ENCODE results near the gene ZBTB20. TPM values are rescaled to one million over a fixed set of nuclear protein-coding genes. Genes with fewer than 3 reads are reported as not detected.

ZBTB20 gene
- total RNA-seq, 4 donors from 2014 or later: 4.1 to 41.8 (median 11.6) TPM

- 52 to 63% methylated on average over 4 of the region's 4 CpGs for WGBS, 2 donors
- no peaks in the 10 kb centered on the region for H3K9me3 ChIP-seq
Observed at GRCh38 chr3:114333180-114333922, 813.7 kb downstream of the ZBTB20 start.

DNA sequence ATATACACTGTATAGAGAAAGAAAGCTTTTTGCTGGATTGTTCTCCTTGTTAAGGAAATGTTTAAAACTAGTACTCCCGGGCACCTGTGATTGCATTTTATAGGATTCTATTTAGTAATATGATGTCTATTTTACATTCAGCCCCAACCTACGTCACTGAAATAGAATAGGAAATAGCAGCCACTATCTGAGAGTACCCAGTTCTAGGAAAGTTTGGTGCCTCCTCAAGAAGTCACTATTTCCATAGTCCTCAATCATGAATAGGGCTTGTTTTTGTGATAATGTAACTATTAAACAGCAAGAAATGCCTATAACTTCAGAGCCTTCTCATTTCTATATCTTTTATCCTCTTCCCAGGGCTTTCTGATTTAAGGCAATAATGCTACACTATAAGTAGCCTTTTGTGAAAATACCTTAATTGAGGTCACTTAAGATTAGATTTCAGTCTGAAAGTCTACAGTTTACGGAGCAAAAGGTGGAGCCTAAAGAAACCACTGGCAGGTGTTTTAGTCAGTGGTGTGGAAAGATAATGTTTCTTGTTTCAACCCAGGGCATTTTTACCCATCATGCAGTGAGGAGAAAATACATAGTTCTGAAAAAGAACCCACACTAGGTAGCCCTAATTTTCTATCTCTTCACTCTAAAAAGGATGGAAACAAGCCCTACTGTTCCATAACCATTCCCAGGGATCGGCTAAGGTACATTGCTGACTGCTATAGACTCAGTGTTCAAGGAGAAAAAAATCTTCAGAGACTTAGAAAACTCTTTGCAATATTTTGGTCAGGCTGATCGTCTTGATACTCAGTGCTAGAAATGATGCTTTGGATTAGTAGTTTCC lies 814.5 kb downstream of the ZBTB20 start:
- Histone ChIP-seq H3K9me3 (no peaks in the 10 kb centered on the region), H3K27me3 (no peaks in the 10 kb centered on the region), H3K27ac (no peak overlapping the region), H3K4me3 (no peak overlapping the region), H3K36me3 (peaks cover 0 to 7% (median 0%) of the 10 kb centered on the region in 3 donors), H3K4me1 (no peaks in the 10 kb centered on the region)
- TF ChIP-seq, protein P1, sequence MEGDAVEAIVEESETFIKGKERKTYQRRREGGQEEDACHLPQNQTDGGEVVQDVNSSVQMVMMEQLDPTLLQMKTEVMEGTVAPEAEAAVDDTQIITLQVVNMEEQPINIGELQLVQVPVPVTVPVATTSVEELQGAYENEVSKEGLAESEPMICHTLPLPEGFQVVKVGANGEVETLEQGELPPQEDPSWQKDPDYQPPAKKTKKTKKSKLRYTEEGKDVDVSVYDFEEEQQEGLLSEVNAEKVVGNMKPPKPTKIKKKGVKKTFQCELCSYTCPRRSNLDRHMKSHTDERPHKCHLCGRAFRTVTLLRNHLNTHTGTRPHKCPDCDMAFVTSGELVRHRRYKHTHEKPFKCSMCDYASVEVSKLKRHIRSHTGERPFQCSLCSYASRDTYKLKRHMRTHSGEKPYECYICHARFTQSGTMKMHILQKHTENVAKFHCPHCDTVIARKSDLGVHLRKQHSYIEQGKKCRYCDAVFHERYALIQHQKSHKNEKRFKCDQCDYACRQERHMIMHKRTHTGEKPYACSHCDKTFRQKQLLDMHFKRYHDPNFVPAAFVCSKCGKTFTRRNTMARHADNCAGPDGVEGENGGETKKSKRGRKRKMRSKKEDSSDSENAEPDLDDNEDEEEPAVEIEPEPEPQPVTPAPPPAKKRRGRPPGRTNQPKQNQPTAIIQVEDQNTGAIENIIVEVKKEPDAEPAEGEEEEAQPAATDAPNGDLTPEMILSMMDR (IDR thresholded peaks at IDR 0.05): no peak
- TF ChIP-seq POLR2A (IDR thresholded peaks at IDR 0.05): no peak
- DNase-seq: no peak
- intact Hi-C loops (cut with DNase I): no loop called here
- WGBS, 2 donors: 82 to 89% methylated on average over 5 of the region's 5 CpGs

More at GRCh38 chr3:114333180-114333922, 813.7 kb downstream of the ZBTB20 start:
- Histone ChIP-seq H3K27me3 (no peaks in the 10 kb centered on the region), H3K4me3 (no peak overlapping the region), H3K27ac (no peak overlapping the region), H3K4me1 (no peaks in the 10 kb centered on the region), H3K36me3 (peaks cover 0 to 12% (median 0%) of the 10 kb centered on the region in 3 donors)
- no peak for TF ChIP-seq POLR2A (IDR thresholded peaks at IDR 0.05)
- TF ChIP-seq, protein P1 (IDR thresholded peaks at IDR 0.05): no peak
- DNase-seq: no peak
- intact Hi-C loops (cut with DNase I): no loop called here

DNA sequence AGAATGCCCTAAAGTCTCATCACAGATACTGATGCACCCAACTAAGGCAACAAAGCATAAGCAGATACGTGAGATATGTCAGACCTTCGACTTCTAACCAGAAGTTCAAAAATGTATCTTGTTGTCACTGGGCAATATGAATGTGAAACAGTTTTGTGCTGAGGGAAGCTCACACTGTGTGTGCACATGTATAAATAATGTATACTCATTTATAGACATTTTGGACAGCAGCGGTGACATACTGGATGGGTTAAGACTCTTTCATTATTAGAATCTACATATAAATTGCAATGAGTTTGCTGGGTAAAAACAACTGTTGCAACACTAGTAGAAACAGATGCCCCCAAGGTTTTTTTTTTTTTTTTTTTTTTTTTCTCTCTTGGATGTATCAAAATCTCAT lies 815.4 kb downstream of the ZBTB20 start:
- Histone ChIP-seq H3K27ac (no peak overlapping the region), H3K36me3 (peaks cover 0 to 3% (median 0%) of the 10 kb centered on the region in 3 donors), H3K27me3 (no peaks in the 10 kb centered on the region), H3K4me1 (no peaks in the 10 kb centered on the region), H3K9me3 (no peaks in the 10 kb centered on the region), H3K4me3 (no peak overlapping the region)
- no peak for DNase-seq
- intact Hi-C loops (cut with DNase I): no loop called here
- TF ChIP-seq, protein P1 (IDR thresholded peaks at IDR 0.05): no peak
- no peak for TF ChIP-seq POLR2A (IDR thresholded peaks at IDR 0.05)
- WGBS, 2 donors: 85% methylated on average over 3 of the region's 3 CpGs

DNA sequence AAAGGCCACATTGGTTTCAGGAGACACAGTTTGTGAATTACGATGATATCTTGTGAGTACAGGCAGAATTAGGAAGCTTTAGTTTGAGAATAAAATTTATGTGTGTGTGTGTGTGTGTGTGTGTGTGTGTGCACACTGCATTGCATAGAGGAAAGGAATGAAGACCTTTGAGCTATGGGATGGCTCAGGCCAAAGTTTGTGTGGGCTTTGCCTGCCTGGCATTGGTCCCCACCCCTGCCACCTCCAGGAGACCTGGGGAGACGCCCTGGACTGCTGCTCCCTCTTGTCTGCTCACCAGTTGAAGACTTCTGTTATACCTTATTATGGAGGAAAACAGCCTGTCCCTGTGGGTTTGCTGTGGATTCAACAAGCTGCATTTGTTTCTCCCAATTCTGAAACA lies 816.1 kb downstream of the ZBTB20 start:
- no peak for DNase-seq
- no peaks in the 10 kb centered on the region for H3K27me3 ChIP-seq
- no peak overlapping the region for H3K27ac ChIP-seq
- intact Hi-C loops (cut with DNase I): no loop called here
- WGBS, 2 donors: 89 to 91% methylated on average over 2 of the region's 2 CpGs
- no peaks in the 10 kb centered on the region for H3K9me3 ChIP-seq
- peaks cover 0 to 3% (median 0%) of the 10 kb centered on the region in 3 donors for H3K36me3 ChIP-seq
- no peak for TF ChIP-seq POLR2A (IDR thresholded peaks at IDR 0.05)
- TF ChIP-seq, protein P1 (IDR thresholded peaks at IDR 0.05): no peak
- H3K4me3 ChIP-seq: no peak overlapping the region
- no peaks in the 10 kb centered on the region for H3K4me1 ChIP-seq

DNA sequence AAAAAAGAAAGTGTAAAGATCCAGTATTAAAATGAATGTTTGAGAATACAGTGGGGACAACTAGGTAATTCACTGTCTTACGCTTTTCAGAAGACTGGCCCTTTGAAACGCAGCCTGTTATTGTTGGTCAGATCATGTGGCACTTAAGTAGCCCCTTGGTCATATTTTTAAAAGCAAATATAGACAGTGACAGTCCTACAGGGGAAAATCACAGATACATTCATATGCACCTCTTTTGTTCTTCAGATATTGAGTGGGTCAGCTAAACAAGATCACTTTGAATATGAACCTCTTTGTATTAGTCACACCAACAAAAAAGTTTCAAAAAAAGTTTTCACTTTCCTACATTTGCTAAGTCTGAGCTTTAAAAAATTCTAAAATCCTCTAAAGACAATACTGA lies 817.3 kb downstream of the ZBTB20 start:
- TF ChIP-seq POLR2A (IDR thresholded peaks at IDR 0.05): no peak
- TF ChIP-seq, protein P1 (IDR thresholded peaks at IDR 0.05): no peak
- intact Hi-C loops (cut with DNase I): no loop called here
- no peak overlapping the region for H3K27ac ChIP-seq
- H3K36me3 ChIP-seq: peaks cover 0 to 3% (median 0%) of the 10 kb centered on the region in 3 donors
- H3K27me3 ChIP-seq: no peaks in the 10 kb centered on the region
- H3K9me3 ChIP-seq: no peaks in the 10 kb centered on the region
- DNase-seq: no peak
- H3K4me3 ChIP-seq: no peak overlapping the region
- 87 to 88% methylated on average over 2 of the region's 2 CpGs for WGBS, 2 donors
- H3K4me1 ChIP-seq: no peaks in the 10 kb centered on the region
